ENCODE results near the gene HNRNPD.
"Not testable (repeated sequence)": the region's sequence is repeated elsewhere in the genome, so short reads cannot be mapped to it uniquely, and the experiment has no call there.

The HNRNPD gene

GRCh38 chr4:82373816-82374625 lies at the start of gene HNRNPD:
TSS of gene HNRNPD (minus strand) at chr4:82373991. CDS start at chr4:82373678, 313 bp downstream.
- 0 out of 2 replicates have a peak, but pooled peaks have one; percentile 8 for TF ChIP-seq CTCF (IDR thresholded peaks at IDR 0.05; ENCODE audit: low read depth, low read length)
- H3K27me3 ChIP-seq (ENCODE audit: insufficient read depth, low read depth, severe bottlenecking), result no peaks in the 10 kb centered on the region
- no peaks in the 10 kb centered on the region for H3K9me3 ChIP-seq (ENCODE audit: severe bottlenecking)
- H3K4me3 ChIP-seq (ENCODE audit: low read depth, low read length), result peak within 1 kb of the TSS; percentile 99
- peak within 1 kb of the TSS; percentile 100 for H3K27ac ChIP-seq
- peaks cover 61% of the 10 kb centered on the region for H3K36me3 ChIP-seq
- DNase-seq, result peak; percentile 100

GRCh38 chr4:82422616-82423015 lies 48.8 kb upstream of the HNRNPD start:
- H3K9me3 ChIP-seq (ENCODE audit: severe bottlenecking), result no peaks in the 10 kb centered on the region
- H3K27me3 ChIP-seq (ENCODE audit: insufficient read depth, low read depth, severe bottlenecking), result no peaks in the 10 kb centered on the region
- H3K4me3 ChIP-seq (ENCODE audit: low read depth, low read length), result no peak overlapping the region
- TF ChIP-seq CTCF (IDR thresholded peaks at IDR 0.05; ENCODE audit: low read depth, low read length), result no peak
- H3K27ac ChIP-seq, result no peak overlapping the region
- DNase-seq, result no peak
- peaks cover 44% of the 10 kb centered on the region for H3K36me3 ChIP-seq

GRCh38 chr4:82421796-82422560 lies 48.2 kb upstream of the HNRNPD start:
- Histone ChIP-seq H3K27me3 (ENCODE audit: insufficient read depth, low read depth, severe bottlenecking) (no peaks in the 10 kb centered on the region), H3K36me3 (peaks cover 38% of the 10 kb centered on the region), H3K9me3 (ENCODE audit: severe bottlenecking) (no peaks in the 10 kb centered on the region), H3K4me3 (ENCODE audit: low read depth, low read length) (no peak overlapping the region), H3K27ac (no peak overlapping the region)
- TF ChIP-seq CTCF (IDR thresholded peaks at IDR 0.05; ENCODE audit: low read depth, low read length), result no peak
- DNase-seq, result no peak

- DNase-seq, result no peak
- peaks cover 12% of the 10 kb centered on the region for H3K36me3 ChIP-seq
- H3K4me3 ChIP-seq (ENCODE audit: low read depth, low read length), result no peak overlapping the region
- no peak overlapping the region for H3K27ac ChIP-seq
- H3K9me3 ChIP-seq (ENCODE audit: severe bottlenecking), result no peaks in the 10 kb centered on the region
- H3K27me3 ChIP-seq (ENCODE audit: insufficient read depth, low read depth, severe bottlenecking), result no peaks in the 10 kb centered on the region
- TF ChIP-seq CTCF (IDR thresholded peaks at IDR 0.05; ENCODE audit: low read depth, low read length), result no peak
Observed at GRCh38 chr4:82419451-82419850, 45.7 kb upstream of the HNRNPD start.

- H3K36me3 ChIP-seq, result no peaks in the 10 kb centered on the region
- no peak overlapping the region for H3K4me3 ChIP-seq (ENCODE audit: low read depth, low read length)
- TF ChIP-seq CTCF (IDR thresholded peaks at IDR 0.05; ENCODE audit: low read depth, low read length), result no peak
- no peak for DNase-seq
- no peaks in the 10 kb centered on the region for H3K27me3 ChIP-seq (ENCODE audit: insufficient read depth, low read depth, severe bottlenecking)
- no peaks in the 10 kb centered on the region for H3K9me3 ChIP-seq (ENCODE audit: severe bottlenecking)
- no peak overlapping the region for H3K27ac ChIP-seq
Observed at GRCh38 chr4:82415922-82416365, 42.2 kb upstream of the HNRNPD start.

- H3K36me3 ChIP-seq; DNase-seq; H3K27me3 ChIP-seq (ENCODE audit: insufficient read depth, low read depth, severe bottlenecking); H3K4me3 ChIP-seq (ENCODE audit: low read depth, low read length); H3K27ac ChIP-seq; H3K9me3 ChIP-seq (ENCODE audit: severe bottlenecking): not testable (repeated sequence)
Observed at GRCh38 chr4:82415061-82415460, 41.3 kb upstream of the HNRNPD start.

All from WERI-Rb-1 (cell line).